GM18870 (cell line): ENCODE measurements around the gene LSP1.

ENCODE experiments used
- ATAC-seq: cut with Tn5 transposase; IDR thresholded peaks from one replicate; pipeline ENCODE4 v1.9.1; 2021; ENCODE audit warnings: moderate library complexity; ENCODE audit not compliant: unreplicated experiment

LSP1 gene

GRCh38 chr11:1913271-1914060, 60.6 kb downstream of the LSP1 start:
- ATAC-seq = no peak

- no peak for ATAC-seq
Measured at GRCh38 chr11:1915795-1916131, 62.9 kb downstream of the LSP1 start.

GRCh38 chr11:1916132-1916985, 63.5 kb downstream of the LSP1 start:
- ATAC-seq = no peak

GRCh38 chr11:1916986-1917522, 64.2 kb downstream of the LSP1 start:
- no peak for ATAC-seq

GRCh38 chr11:1917523-1918435, 64.9 kb downstream of the LSP1 start:
- ATAC-seq = no peak

- no peak for ATAC-seq
Measured at GRCh38 chr11:1918436-1919315, 65.8 kb downstream of the LSP1 start.

- ATAC-seq = no peak
Measured at GRCh38 chr11:1919391-1920127, 66.7 kb downstream of the LSP1 start, which contains the start of gene TNNT3. Gene TNNT3 (plus strand): TSS chr11:1919703. CDS start chr11:1922875, 3,172 bp downstream.

- no peak for ATAC-seq
Measured at GRCh38 chr11:1920128-1920908, 67.4 kb downstream of the LSP1 start.

GRCh38 chr11:1920909-1921573, 68.2 kb downstream of the LSP1 start:
- no peak for ATAC-seq

- ATAC-seq = no peak
Measured at GRCh38 chr11:1921574-1922141, 68.8 kb downstream of the LSP1 start.

GRCh38 chr11:1922481-1923081, 69.7 kb downstream of the LSP1 start:
- no peak for ATAC-seq

GRCh38 chr11:1923201-1923956, 70.5 kb downstream of the LSP1 start:
- no peak for ATAC-seq

- ATAC-seq = no peak
Measured at GRCh38 chr11:1924181-1924580, 71.3 kb downstream of the LSP1 start.

GRCh38 chr11:1924646-1925372, 71.9 kb downstream of the LSP1 start:
- no peak for ATAC-seq

- ATAC-seq = no peak
Measured at GRCh38 chr11:1925373-1926155, 72.7 kb downstream of the LSP1 start.
